ENCODE results near the gene SHB.

SHB gene

GRCh38 chr9:37987467-37987981 is 81.5 kb downstream of the SHB start:
- CTCF ChIA-PET = no interaction called here
- POLR2A ChIA-PET = no interaction called here
- no peak for DNase-seq (ENCODE audit: extremely low spot score)

GRCh38 chr9:37986771-37987258 is 82.2 kb downstream of the SHB start:
- POLR2A ChIA-PET = no interaction called here
- TF ChIP-seq ZNF384 (IDR thresholded peaks at IDR 0.05) = no peak
- TF ChIP-seq FOXM1 (IDR thresholded peaks at IDR 0.05; ENCODE audit: borderline replicate concordance) = no peak
- TF ChIP-seq BHLHE40 (IDR thresholded peaks at IDR 0.05; ENCODE audit: borderline replicate concordance) = no peak
- no peak for TF ChIP-seq NFRKB (IDR thresholded peaks at IDR 0.05)
- no peak for TF ChIP-seq TARDBP (IDR thresholded peaks at IDR 0.05)
- CTCF ChIA-PET = no interaction called here
- no peak for DNase-seq (ENCODE audit: extremely low spot score)

More at GRCh38 chr9:37987467-37987981, 81.5 kb downstream of the SHB start:
- TF ChIP-seq LEF1 (IDR thresholded peaks at IDR 0.05; ENCODE audit: borderline replicate concordance) (no peak), SP1 (IDR thresholded peaks at IDR 0.05) (no peak), HDGF (IDR thresholded peaks at IDR 0.05; ENCODE audit: borderline replicate concordance) (no peak), SUZ12 (IDR thresholded peaks at IDR 0.05) (no peak), TARDBP (IDR thresholded peaks at IDR 0.05) (no peak), CTBP1 (IDR thresholded peaks at IDR 0.05; ENCODE audit: borderline replicate concordance) (no peak), ARNT (IDR thresholded peaks at IDR 0.05) (no peak), PKNOX1 (IDR thresholded peaks at IDR 0.05) (no peak), FOXA1 (IDR thresholded peaks at IDR 0.05) (no peak), NFRKB (IDR thresholded peaks at IDR 0.05) (no peak), FOXK2 (IDR thresholded peaks at IDR 0.05) (no peak), FOXM1 (IDR thresholded peaks at IDR 0.05; ENCODE audit: borderline replicate concordance) (no peak), BHLHE40 (IDR thresholded peaks at IDR 0.05; ENCODE audit: borderline replicate concordance) (no peak), L3MBTL2 (conservative IDR thresholded peaks at IDR 0.05) (no peak), ZNF384 (IDR thresholded peaks at IDR 0.05) (no peak), ELF4 (IDR thresholded peaks at IDR 0.05) (no peak)

- POLR2A ChIA-PET = no interaction called here
- CTCF ChIA-PET = no interaction called here
- DNase-seq (ENCODE audit: extremely low spot score) = no peak
- no peak for TF ChIP-seq ZNF384 (IDR thresholded peaks at IDR 0.05)
- no peak for TF ChIP-seq SP1 (IDR thresholded peaks at IDR 0.05)
- no peak for TF ChIP-seq PKNOX1 (IDR thresholded peaks at IDR 0.05)
- TF ChIP-seq SUZ12 (IDR thresholded peaks at IDR 0.05) = no peak
- no peak for TF ChIP-seq TARDBP (IDR thresholded peaks at IDR 0.05)
- no peak for TF ChIP-seq HDGF (IDR thresholded peaks at IDR 0.05; ENCODE audit: borderline replicate concordance)
- TF ChIP-seq FOXK2 (IDR thresholded peaks at IDR 0.05) = no peak
- no peak for TF ChIP-seq FOXM1 (IDR thresholded peaks at IDR 0.05; ENCODE audit: borderline replicate concordance)
- TF ChIP-seq NFRKB (IDR thresholded peaks at IDR 0.05) = no peak
- TF ChIP-seq ELF4 (IDR thresholded peaks at IDR 0.05) = no peak
- TF ChIP-seq LEF1 (IDR thresholded peaks at IDR 0.05; ENCODE audit: borderline replicate concordance) = no peak
- no peak for TF ChIP-seq FOXA1 (IDR thresholded peaks at IDR 0.05)
- TF ChIP-seq L3MBTL2 (conservative IDR thresholded peaks at IDR 0.05) = no peak
- TF ChIP-seq CTBP1 (IDR thresholded peaks at IDR 0.05; ENCODE audit: borderline replicate concordance) = no peak
- no peak for TF ChIP-seq BHLHE40 (IDR thresholded peaks at IDR 0.05; ENCODE audit: borderline replicate concordance)
- no peak for TF ChIP-seq ARNT (IDR thresholded peaks at IDR 0.05)
These were observed 83.0 kb downstream of the SHB start for GRCh38 chr9:37986001-37986400.

- CTCF ChIA-PET = no interaction called here
- POLR2A ChIA-PET = no interaction called here
- TF ChIP-seq SUZ12 (IDR thresholded peaks at IDR 0.05) (no peak), TARDBP (IDR thresholded peaks at IDR 0.05) (no peak), LEF1 (IDR thresholded peaks at IDR 0.05; ENCODE audit: borderline replicate concordance) (no peak), PKNOX1 (IDR thresholded peaks at IDR 0.05) (no peak), ARNT (IDR thresholded peaks at IDR 0.05) (0 out of 2 replicates have a peak, but pooled peaks have one; percentile 37), FOXK2 (IDR thresholded peaks at IDR 0.05) (no peak), FOXM1 (IDR thresholded peaks at IDR 0.05; ENCODE audit: borderline replicate concordance) (no peak), FOXA1 (IDR thresholded peaks at IDR 0.05) (no peak)
- DNase-seq (ENCODE audit: extremely low spot score) = peak; percentile 41
These were observed 84.1 kb downstream of the SHB start for GRCh38 chr9:37984672-37985611.

- no peak for TF ChIP-seq SP1 (IDR thresholded peaks at IDR 0.05)
- CTCF ChIA-PET = no interaction called here
- POLR2A ChIA-PET = no interaction called here
- no peak for DNase-seq (ENCODE audit: extremely low spot score)
These were observed 84.8 kb downstream of the SHB start for GRCh38 chr9:37984278-37984671.

GRCh38 chr9:37983381-37984067 is 85.5 kb downstream of the SHB start:
- DNase-seq (ENCODE audit: extremely low spot score) = no peak
- TF ChIP-seq HDGF (IDR thresholded peaks at IDR 0.05; ENCODE audit: borderline replicate concordance) = no peak
- no peak for TF ChIP-seq ZNF384 (IDR thresholded peaks at IDR 0.05)
- TF ChIP-seq ELF4 (IDR thresholded peaks at IDR 0.05) = no peak
- TF ChIP-seq L3MBTL2 (conservative IDR thresholded peaks at IDR 0.05) = no peak
- TF ChIP-seq SUZ12 (IDR thresholded peaks at IDR 0.05) = no peak
- no peak for TF ChIP-seq TARDBP (IDR thresholded peaks at IDR 0.05)
- no peak for TF ChIP-seq NFRKB (IDR thresholded peaks at IDR 0.05)
- no peak for TF ChIP-seq LEF1 (IDR thresholded peaks at IDR 0.05; ENCODE audit: borderline replicate concordance)
- no peak for TF ChIP-seq SP1 (IDR thresholded peaks at IDR 0.05)
- TF ChIP-seq PKNOX1 (IDR thresholded peaks at IDR 0.05) = no peak
- no peak for TF ChIP-seq FOXK2 (IDR thresholded peaks at IDR 0.05)
- TF ChIP-seq CTBP1 (IDR thresholded peaks at IDR 0.05; ENCODE audit: borderline replicate concordance) = no peak
- TF ChIP-seq ARNT (IDR thresholded peaks at IDR 0.05) = no peak
- TF ChIP-seq FOXA1 (IDR thresholded peaks at IDR 0.05) = no peak
- TF ChIP-seq FOXM1 (IDR thresholded peaks at IDR 0.05; ENCODE audit: borderline replicate concordance) = no peak
- TF ChIP-seq BHLHE40 (IDR thresholded peaks at IDR 0.05; ENCODE audit: borderline replicate concordance) = no peak
- POLR2A ChIA-PET = no interaction called here
- CTCF ChIA-PET = no interaction called here
